Muscle of back (tissue), 11 donors: ENCODE measurements around the gene CAPN10. TPM values are rescaled to one million over a fixed set of nuclear protein-coding genes. Genes with fewer than 3 reads are reported as not detected.

Experiments used
- DNase-seq, 3 donors: peaks; one replicate each; pipeline versions ENCODE4 v3.0.0 to v3.0.0-alpha.2; 2013
- polyA plus RNA-seq, 10 donors: library from polyadenylated mRNA; unstranded; fragments of 120-200 nt; gene quantifications; one replicate each; pipeline ENCODE4 v1.2.1, GENCODE V29; 2013; ENCODE audit not compliant: insufficient read length in 10 of 10

CAPN10 gene
- polyA plus RNA-seq, 10 donors, result 11.0 to 22.2 (median 15.0) TPM

DNA sequence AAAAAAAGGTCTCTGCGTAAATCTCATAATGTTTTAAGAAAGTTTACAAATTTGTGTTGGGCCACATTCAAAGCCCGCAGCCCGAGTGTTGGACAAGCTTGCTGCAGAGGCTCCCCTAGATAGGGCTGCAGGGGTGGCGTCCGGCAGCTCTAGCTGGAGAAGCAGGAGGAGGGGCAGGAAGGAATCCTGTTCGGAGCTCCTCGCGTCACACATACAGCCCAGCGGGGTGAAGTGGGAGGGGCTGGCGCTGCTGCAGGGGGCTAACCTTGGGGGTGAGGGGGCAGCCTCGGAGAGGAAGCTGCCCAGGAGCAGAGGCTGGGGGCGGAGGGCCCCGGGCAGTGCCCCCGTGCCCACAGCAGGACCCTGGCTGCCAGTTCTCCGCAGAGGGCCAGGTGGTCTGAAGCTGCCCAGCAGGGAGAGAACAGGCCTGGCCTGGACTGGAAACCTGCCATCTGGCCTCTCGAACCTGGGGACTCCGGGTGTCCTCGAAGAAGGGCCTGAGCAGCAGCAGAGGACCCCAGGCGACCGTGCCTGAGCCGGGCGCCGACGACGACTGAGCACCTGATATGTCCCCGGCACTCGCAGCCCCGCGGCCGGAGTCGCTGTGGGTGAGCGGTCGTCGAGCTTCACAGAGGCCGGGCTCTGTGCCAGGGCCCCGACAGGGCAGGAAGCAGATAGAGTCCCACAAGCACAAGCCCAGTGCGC is 36.1 kb downstream of the CAPN10 start:
- no peak for DNase-seq

GRCh38 chr2:240623531-240624010 is 37.0 kb downstream of the CAPN10 start:
- DNase-seq, result no peak

DNA sequence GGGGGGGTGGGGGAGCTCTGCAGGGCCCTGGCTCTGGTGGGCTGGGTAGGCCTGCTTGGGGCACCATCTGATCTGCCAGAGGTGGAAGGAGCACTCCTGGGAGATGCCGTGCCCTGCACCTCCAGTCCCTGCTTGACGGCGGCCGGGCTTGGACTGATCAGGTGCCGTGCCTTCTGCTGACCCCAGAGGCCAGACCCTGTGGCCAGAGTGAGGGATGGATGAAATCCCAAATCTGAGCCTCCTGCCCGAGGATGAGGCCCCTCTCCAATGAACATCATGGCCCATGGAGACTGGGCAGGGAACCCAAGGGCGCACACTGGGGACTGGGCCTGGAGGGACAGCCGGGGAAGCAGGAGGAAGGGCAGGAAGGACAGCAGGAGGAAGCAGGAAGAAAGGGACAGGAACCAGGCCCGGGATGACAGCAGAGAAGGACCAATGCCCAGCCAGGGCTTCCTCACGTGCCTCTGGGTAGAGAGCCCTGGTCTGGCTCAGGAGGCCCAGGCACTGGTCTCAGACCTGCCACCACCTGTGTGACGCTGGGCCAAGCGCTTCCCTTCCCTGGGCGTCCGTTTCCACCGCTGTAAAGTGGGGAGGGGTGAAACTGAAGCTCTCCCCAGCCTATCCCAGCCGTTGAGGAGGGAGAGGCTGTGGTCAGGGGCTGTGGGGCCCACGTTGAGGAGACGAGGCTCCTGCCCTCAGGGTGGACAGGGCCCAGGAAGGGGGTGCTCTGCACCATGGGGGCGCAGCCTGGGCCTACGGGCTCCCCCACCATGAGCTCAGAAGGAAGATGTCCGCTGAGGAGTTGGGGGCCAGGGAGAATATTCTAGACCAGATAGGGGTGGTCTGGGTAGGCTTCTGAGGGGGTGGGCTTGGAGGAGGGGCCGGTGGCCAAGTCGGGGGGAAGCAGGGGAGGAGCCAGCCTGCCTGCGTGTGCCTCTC is 37.7 kb downstream of the CAPN10 start:
- DNase-seq, result no peak

DNA sequence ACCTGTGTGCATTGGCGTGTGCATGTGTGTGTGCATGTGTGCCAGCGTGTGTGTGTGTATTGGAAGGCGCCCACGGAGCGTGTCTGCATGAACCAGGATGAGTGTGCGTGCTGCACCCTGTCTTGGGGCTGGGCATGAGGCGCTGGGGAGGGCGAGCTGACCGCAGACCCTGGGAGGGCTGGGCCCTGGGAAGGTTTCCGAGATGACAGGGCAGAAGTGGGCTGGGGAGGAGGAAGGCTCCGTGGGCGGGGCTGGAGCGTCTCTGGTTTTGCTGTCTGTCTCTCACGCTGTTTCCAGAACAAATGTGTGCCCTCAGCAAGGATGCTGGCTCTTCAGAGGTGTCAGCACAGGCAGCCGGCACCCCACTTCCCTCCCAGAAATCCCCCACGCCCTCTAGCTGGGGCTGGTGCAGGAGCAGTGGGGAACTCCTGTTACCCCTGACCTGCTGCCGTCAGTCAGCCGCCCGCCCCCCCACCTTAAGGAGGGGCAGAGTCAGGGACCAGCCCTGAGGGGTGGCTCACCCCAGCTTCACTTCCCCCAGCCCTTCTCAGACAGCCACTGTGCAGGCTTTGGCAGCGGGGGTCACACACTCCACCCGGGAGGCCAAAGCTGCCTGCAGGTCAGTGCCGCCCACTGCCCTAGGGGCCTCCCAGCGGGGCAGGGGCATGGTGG is 38.6 kb downstream of the CAPN10 start, which contains the start of gene GPR35:
TSS of gene GPR35 (plus strand) at position 531 of the 672 bp plus-strand sequence. CDS start 4,473 bp downstream, outside the sequence.
- peak in 1 of 3 donors; percentile 37 for DNase-seq

DNA sequence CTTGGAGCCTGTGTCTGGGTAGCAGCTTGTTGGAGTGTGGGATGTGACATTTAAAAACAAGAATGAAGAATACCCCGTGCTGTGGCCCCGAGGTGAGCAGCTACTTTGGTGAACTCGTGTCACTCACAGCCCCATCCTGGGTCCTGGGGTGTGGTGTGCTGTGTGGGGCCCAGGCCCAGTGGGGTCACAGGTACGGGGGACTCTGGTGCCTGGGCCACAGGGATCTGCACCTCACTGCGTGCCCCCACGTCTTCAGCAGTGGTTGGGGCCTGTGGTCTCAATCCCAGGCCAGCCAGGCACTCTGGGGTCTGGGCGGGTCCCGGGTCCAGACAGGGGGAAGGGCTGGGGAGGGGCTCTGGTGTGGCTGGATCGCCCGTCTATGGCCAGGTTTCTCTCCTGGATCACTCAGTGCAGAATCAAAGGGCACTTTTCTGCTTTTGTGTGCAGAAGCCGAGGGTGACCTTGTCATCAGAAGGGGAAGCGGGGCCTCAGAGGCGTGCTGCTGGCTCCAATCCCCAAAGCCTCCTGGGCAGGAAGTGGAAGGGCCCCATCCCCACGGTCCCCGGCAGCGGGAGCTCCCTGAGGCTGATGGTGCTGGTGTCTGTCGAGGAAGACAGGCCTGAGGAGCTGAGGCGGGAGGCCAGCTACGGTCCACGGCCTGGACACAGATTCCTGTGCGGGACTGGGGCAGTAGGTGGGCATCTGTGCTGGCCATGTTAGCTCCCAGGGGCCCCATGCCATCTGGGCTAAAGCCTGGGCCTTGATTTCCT is 40.2 kb downstream of the CAPN10 start:
- DNase-seq, result peak in 2 of 3 donors; percentile 5 to 51

DNA sequence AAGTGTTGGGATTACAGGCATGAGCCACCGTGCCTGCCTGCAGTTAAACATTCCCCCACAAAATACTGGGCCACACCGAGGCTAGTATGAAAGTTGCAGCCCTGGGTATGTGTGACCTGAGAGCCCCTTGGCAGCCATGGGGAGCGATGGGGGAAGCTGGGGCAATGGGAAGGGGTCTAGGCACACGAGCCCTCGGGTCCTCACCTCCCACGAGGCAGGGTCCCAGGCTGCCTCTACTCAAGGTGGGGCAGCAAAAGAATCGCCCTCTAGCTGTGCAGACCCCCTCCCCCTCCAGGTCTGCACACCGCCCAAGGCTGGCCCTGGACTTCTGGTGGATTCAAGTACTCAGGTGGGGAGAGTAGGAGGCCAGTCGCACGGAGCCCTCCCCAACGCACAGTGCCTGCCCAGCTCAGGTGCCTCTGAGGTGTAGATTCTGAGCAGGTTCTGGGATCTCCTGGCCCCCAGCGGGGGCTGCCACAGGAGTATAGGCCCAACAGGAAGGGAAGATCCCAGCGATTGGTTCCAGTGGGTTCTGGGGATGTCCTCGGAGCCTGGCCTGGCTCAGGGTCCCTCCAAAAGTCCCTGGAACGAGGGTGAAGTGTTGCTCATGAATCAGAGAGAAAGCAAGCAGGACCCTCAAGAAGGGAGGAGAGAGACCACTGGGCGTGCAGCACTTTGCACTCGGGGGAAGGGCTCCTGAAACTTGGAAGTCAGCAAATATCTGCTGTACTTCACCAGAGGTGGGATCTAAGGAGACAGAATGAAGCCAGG is 41.4 kb downstream of the CAPN10 start:
- DNase-seq, result no peak

DNA sequence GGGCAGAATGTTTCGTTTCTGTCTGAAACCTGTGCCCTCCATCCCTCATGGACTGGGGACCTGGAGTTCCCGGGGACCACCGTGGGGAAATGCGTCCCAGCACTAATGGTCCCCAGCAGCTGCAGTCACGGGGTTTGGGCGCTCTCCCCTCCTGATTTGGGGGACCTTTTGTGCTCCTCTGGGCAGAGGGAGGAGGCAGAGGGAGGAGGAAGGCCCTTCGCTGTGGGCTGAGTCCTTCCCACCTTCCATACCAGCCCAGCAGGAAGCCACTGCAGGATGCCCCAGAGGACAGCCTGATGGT is 41.9 kb downstream of the CAPN10 start:
- DNase-seq, result no peak

DNA sequence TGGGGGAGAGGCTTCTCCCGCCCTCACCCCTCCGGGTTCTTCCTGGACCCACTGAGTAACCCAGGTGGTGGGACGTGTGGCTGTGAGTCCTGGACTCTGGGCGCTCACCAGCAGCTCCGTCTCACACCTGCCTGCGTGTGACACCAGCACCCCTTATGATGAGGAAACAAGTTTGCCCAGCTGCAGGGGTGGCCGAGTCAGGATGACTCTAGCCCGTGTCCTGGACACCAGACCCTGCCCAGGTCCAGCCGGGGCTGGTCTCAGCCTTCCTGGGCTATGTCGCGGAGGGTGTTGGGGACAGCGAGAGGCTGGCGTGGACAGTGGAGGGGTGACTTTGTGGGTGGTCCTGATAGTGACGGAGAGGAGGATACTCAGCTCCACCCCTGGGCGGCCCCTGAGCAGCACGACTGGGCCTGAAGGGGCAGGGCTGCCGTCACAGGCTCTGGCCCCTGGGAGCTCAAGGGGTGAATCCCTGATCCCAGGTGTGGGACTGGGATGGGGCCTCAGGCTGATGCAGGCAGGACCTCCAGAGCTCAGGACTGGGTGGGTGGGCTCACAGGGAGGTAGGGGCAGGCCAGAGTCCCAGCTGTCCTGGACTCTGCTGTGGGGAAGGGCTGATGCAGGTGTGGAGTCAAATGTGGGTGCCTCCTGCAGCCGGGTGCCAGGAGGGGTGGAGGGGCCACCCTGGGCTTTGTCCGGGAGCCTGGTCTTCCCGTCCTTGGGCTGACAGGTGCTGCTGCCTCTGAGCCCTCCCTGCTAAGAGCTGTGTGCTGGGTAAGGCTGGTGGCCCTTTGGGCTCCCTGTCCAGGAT is 42.5 kb downstream of the CAPN10 start:
- no peak for DNase-seq

DNA sequence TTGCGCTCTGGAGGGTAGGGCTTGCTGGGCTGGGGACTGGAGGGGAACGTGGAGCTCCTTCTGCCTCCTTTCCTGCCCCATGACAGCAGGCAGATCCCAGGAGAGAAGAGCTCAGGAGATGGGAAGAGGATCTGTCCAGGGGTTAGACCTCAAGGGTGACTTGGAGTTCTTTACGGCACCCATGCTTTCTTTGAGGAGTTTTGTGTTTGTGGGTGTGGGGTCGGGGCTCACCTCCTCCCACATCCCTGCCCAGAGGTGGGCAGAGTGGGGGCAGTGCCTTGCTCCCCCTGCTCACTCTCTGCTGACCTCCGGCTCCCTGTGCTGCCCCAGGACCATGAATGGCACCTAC is 43.1 kb downstream of the CAPN10 start:
- no peak for DNase-seq

- DNase-seq, result no peak
Measured at GRCh38 chr2:240629968-240630770, 43.6 kb downstream of the CAPN10 start.

DNA sequence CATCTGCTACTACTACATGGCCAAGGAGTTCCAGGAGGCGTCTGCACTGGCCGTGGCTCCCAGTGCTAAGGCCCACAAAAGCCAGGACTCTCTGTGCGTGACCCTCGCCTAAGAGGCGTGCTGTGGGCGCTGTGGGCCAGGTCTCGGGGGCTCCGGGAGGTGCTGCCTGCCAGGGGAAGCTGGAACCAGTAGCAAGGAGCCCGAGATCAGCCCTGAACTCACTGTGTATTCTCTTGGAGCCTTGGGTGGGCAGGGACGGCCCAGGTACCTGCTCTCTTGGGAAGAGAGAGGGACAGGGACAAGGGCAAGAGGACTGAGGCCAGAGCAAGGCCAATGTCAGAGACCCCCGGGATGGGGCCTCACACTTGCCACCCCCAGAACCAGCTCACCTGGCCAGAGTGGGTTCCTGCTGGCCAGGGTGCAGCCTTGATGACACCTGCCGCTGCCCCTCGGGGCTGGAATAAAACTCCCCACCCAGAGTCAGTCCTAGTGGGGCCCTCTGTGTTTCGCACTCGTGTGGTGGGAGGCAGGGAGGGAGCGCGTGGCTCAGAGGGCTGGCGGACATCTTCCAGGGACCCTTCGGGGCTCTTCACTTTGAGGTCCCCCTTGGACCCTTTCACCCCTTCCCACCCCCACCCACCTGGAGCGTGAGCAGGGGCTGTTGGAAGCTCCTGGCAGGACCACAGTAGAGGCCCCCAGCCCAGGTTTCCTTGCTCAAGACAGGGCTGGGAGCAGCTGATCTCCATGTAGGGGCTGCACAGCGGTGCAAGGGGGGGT is 44.4 kb downstream of the CAPN10 start:
- no peak for DNase-seq

DNA sequence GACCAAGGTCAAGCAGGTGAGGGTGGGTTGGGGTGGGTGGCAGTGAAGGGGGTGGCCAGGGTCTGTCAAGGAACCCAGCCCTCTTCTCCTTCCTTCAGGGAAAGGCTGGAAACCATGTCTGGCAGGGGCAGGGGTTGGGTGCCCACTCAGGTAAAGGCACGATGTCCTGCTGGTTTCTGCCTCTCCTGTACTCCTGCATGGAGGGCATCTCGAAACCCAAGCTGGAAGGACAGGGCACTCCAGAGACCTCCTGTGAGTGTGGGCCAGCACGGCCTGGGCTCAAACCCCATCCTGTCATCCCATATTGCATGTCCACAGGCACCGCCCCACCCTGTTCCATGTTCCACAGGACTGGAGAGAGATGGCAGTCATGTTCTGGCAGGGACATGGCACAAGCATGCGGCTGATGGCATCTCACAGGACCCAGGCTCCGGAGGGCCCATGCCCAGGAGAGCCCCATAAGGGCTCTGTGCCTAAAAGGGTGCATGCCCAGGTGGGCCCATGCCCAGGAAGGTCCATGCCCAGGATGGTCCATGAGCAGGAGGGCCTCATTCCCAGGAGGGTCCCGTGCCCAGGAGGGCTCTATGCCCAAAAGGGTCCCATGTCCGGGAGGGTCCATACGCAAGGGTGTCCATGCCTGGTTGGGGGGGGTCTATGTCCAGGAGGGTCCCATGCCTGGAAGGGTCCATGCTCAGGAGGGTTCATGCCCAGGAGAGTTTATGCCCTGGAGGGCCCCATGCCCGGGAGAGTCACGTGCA is 45.2 kb downstream of the CAPN10 start:
- DNase-seq, result no peak

GRCh38 chr2:240632306-240632721 is 45.8 kb downstream of the CAPN10 start:
- no peak for DNase-seq

DNA sequence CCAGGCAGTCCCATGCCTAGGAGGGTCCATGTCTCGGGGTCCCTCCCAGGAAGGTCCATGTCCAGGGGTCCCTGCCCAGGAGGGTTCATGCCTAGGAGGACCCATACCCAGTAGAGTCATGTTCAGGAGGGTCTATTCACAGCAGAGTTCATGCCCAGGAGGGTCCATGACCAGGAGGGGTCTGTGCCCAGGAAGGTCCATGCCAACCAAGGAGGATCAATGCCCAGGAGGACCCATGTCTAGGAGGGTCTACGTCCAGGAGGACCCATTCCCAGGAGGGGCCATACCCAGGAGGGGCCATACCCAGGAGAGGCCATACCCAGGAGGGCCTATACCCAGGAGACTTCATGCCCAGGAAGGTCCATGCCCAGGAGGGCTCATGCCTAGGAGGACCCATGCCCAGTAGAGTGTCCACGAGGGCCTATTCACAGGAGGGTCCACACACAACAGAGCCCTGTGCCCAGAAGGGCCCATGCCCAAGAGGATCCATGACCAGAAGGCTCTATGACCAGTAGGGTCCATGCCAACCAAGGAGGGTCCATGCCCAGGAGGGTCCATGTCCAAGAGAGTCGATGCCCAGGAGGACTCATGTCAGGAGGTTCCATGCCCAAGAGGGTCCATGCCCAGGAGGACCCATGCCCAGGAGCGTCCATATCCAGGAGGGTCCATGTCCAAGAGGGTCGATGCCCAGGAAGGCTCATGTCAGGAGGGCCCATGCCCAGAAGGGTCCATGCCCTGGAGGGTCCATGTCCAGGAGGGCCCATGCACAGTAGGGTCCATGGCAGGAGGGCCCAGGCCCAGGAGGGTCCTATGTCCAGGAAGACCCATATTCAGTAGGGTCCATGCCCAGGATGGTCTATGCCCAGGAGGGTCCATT is 48.8 kb downstream of the CAPN10 start:
- no peak for DNase-seq

DNA sequence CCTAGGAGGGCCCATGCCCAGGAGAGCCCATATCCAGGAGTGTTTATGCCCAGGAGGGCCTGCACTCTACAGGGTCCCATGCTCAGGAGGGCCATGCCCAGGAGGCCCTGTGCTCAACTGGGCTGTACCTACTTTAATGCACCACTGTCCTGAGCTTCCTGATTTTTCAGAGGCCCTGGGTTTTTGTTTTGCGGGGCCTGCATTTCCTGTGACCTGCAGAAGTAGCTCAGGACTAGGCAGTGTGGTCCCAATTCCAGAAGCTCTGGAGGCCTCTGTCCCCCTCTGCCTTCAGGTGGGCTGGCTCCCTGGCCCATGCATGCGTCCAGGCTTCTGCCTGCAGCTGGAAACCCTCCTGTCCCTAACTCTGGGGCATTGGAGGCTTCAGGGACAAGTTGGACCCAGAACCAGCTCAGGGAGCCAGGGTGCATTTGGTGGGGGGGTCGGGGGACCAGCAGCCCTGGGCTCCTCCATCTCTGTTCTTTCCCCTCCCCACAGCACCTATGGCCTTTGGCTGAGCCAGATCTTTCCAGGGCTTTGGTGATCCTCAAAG is 49.5 kb downstream of the CAPN10 start:
- no peak for DNase-seq

DNA sequence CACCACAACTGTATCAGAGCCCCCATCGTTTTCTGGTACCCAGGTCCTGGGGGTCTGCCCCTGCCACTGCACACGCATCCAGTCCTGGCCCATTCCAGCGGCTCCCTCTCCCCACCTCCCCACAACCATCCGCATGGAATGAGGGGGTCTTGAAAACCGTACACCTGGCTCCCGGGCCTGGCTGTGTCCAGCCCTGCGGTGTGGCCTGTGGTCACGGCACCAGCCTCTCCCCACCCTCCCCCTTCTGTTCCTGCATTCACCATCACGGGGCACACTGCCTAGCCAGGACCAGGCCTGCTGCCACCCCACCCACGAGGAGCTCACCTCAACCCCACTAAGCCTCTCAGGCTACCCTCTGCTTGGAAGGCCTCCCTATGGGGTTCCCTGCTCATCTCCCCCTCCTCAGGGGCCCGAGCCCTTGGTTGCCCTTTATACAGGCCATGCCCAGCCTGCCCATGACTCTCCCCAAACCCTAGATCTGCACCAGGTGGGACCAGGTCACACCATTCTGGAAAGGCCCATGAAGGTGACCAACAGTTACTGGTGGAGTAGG is 50.1 kb downstream of the CAPN10 start:
- no peak for DNase-seq
